Fibroblast of lung (primary cell): ENCODE data around the gene CHTF18.

ENCODE experiments used
- CTCF ChIP-seq, 2 donors: IDR thresholded peaks in 1 of 2; conservative IDR thresholded peaks in 1 of 2; 1 replicate in 1 of 2; 2 replicates in 1 of 2; pipeline ENCODE4 v1.5.1; 2011 to 2012; ENCODE audit warnings: low read length in 2 of 2, control low read depth in 1 of 2, inconsistent platforms in 1 of 2, low read depth in 1 of 2, mild to moderate bottlenecking in 1 of 2
- EZH2 ChIP-seq: IDR thresholded peaks from 2 replicates; pipeline ENCODE4 v1.5.1; 2012; ENCODE audit warnings: low read length, control low read depth, mild to moderate bottlenecking; ENCODE audit errors: missing control alignments

GRCh38 chr16:805474-805873 is 17.1 kb downstream of the CHTF18 start:
- TF ChIP-seq CTCF (conservative IDR thresholded peaks at IDR 0.05 in 1 of 2, IDR thresholded peaks at IDR 0.05 in 1 of 2; ENCODE audit: low read depth in 1 of 2, low read length in 2 of 2) = no peak
- TF ChIP-seq EZH2 = no peak
